IMR-90 (cell line): Measurements from ENCODE around the gene GRID1. TPM values are rescaled to one million over a fixed set of nuclear protein-coding genes. Genes with fewer than 3 reads are reported as not detected.

Source experiments
- ATAC-seq: fragments of 200-7000 bp; cut with Tn5 transposase; 2 replicates; pipeline ENCODE4 v1.9.1; 2020; ENCODE audit warnings: low read depth, mild to moderate bottlenecking, moderate library complexity
- BruUV-seq: library from RNA; stranded (reverse); fragments of 400-500 nt; replicated peaks from 2 replicates; lab custom pipeline; 2021; lab: Mats Ljungman, UMichigan
- CTCF ChIA-PET: fragments of 300-600 bp; formaldehyde crosslinking; extraction: SDS; loops from one replicate; lab custom pipeline; 2021; ENCODE audit warnings: antibody characterized with exemption; lab: Yijun Ruan, JAX
- POLR2A ChIA-PET: fragments of 300-600 bp; sonication (Branson Sonifier 250); formaldehyde crosslinking; loops from one replicate; lab custom pipeline; 2022; ENCODE audit warnings: antibody characterized with exemption; ENCODE audit not compliant: unreplicated experiment; lab: Charles Lee
- DNase-seq: peaks from one replicate; pipeline ENCODE4 v3.0.0; 2013
- H2AFZ ChIP-seq: replicated peaks from 2 replicates; pipeline ENCODE3; 2013; ENCODE audit warnings: low read length, mild to moderate bottlenecking; ENCODE audit not compliant: poor library complexity
- H2AK5ac ChIP-seq: 2 replicates; pipeline ENCODE4 v1.6.1; 2013; ENCODE audit warnings: low read depth, low read length, inconsistent platforms
- H2AK9ac ChIP-seq: replicated peaks from 2 replicates; pipeline ENCODE3; 2013; ENCODE audit warnings: mild to moderate bottlenecking, low read depth, low read length, moderate library complexity; ENCODE audit not compliant: poor library complexity
- H2BK120ac ChIP-seq: 2 replicates; pipeline ENCODE4 v1.6.1; 2013; ENCODE audit warnings: low read depth, low read length, inconsistent platforms
- H2BK15ac ChIP-seq: 3 replicates; pipeline ENCODE4 v1.6.1; 2013; ENCODE audit warnings: low read depth, low read length, inconsistent platforms
- H2BK20ac ChIP-seq: 2 replicates; pipeline ENCODE4 v1.6.1; 2013; ENCODE audit warnings: low read depth, mild to moderate bottlenecking, inconsistent platforms, low read length, moderate library complexity
- H2BK5ac ChIP-seq: 2 replicates; pipeline ENCODE4 v1.6.1; 2013; ENCODE audit warnings: mild to moderate bottlenecking, low read depth, low read length, inconsistent platforms; ENCODE audit not compliant: poor library complexity, severe bottlenecking
- H3K14ac ChIP-seq: replicated peaks from 2 replicates; pipeline ENCODE4 v1.6.1; 2013; ENCODE audit warnings: low read depth, low read length, inconsistent platforms
- H3K18ac ChIP-seq: 2 replicates; pipeline ENCODE4 v1.6.1; 2013; ENCODE audit warnings: low read depth, low read length, control low read depth
- H3K23ac ChIP-seq: 2 replicates; pipeline ENCODE4 v1.6.1; 2013; ENCODE audit warnings: low read depth, low read length, inconsistent platforms
- H3K27ac ChIP-seq: 2 replicates; pipeline ENCODE4 v1.5.1; 2013; ENCODE audit warnings: mild to moderate bottlenecking, control low read depth, low read length; ENCODE audit not compliant: insufficient read depth
- H3K27me3 ChIP-seq: 2 replicates; pipeline ENCODE4 v1.6.1; 2013; ENCODE audit warnings: low read length; ENCODE audit not compliant: control insufficient read depth, insufficient read depth
- H3K36me3 ChIP-seq: 2 replicates; pipeline ENCODE4 v1.6.1; 2013; ENCODE audit warnings: low read length, mixed read lengths; ENCODE audit not compliant: control insufficient read depth, insufficient read depth
- H3K4ac ChIP-seq: 2 replicates; pipeline ENCODE4 v1.6.1; 2013; ENCODE audit warnings: low read depth, low read length, inconsistent platforms
- H3K4me1 ChIP-seq: 2 replicates; pipeline ENCODE4 v1.6.1; 2013; ENCODE audit warnings: low read length, mixed read lengths; ENCODE audit not compliant: control insufficient read depth, insufficient read depth
- H3K4me2 ChIP-seq: 2 replicates; pipeline ENCODE4 v1.6.1; 2013; ENCODE audit warnings: low read depth, mild to moderate bottlenecking, control low read depth, low read length, moderate library complexity
- H3K4me3 ChIP-seq: 2 replicates; pipeline ENCODE4 v1.5.1; 2013; ENCODE audit warnings: low read depth, mild to moderate bottlenecking, control low read depth, low read length, moderate library complexity; ENCODE audit not compliant: insufficient read depth
- H3K56ac ChIP-seq: 2 replicates; pipeline ENCODE4 v1.6.1; 2013; ENCODE audit warnings: low read length, inconsistent platforms; ENCODE audit not compliant: insufficient read depth; ENCODE audit errors: extremely low read depth
- H3K79me1 ChIP-seq, 2 experiments: 2 replicates each; pipeline ENCODE4 v1.6.1; 2013; ENCODE audit warnings: low read length in 2 of 2, inconsistent platforms in 1 of 2, low read depth in 1 of 2
- H3K9ac ChIP-seq: 2 replicates; pipeline ENCODE4 v1.6.1; 2013; ENCODE audit warnings: low read depth, low read length, control low read depth
- H3K9me1 ChIP-seq: 2 replicates; pipeline ENCODE4 v1.6.1; 2013; ENCODE audit warnings: low read length, inconsistent platforms; ENCODE audit not compliant: insufficient read depth
- H3K9me3 ChIP-seq: 2 replicates; pipeline ENCODE4 v1.6.1; 2013; ENCODE audit warnings: low read length; ENCODE audit not compliant: control insufficient read depth, insufficient read depth
- H4K20me1 ChIP-seq: 2 replicates; pipeline ENCODE4 v1.6.1; 2013; ENCODE audit warnings: low read length, inconsistent platforms; ENCODE audit not compliant: insufficient read depth
- H4K5ac ChIP-seq: 2 replicates; pipeline ENCODE4 v1.6.1; 2013; ENCODE audit warnings: mild to moderate bottlenecking, low read depth, low read length, control low read depth
- H4K8ac ChIP-seq, 2 experiments: 2 replicates each; pipeline ENCODE4 v1.6.1; 2013; ENCODE audit warnings: low read depth in 2 of 2, low read length in 2 of 2, control low read depth in 1 of 2, inconsistent platforms in 1 of 2
- H4K91ac ChIP-seq: 2 replicates; pipeline ENCODE4 v1.6.1; 2013; ENCODE audit warnings: low read depth, low read length, inconsistent platforms; ENCODE audit not compliant: insufficient read depth
- BHLHE40 ChIP-seq: fragments of 150-350 bp; IDR thresholded peaks from 2 replicates; pipeline ENCODE4 v1.6.1; 2016; ENCODE audit warnings: mild to moderate bottlenecking, low read depth, low read length
- CEBPB ChIP-seq: IDR thresholded peaks from 2 replicates; pipeline ENCODE4 v1.6.1; 2012; ENCODE audit warnings: low read depth, low read length, improper control_type of control experiment
- CHD1 ChIP-seq: IDR thresholded peaks from 2 replicates; pipeline ENCODE4 v1.6.1; 2012; ENCODE audit warnings: low read depth, low read length, improper control_type of control experiment
- CTCF ChIP-seq: conservative IDR thresholded peaks from 2 replicates; pipeline ENCODE4 v1.5.1; 2012; ENCODE audit warnings: mild to moderate bottlenecking, low read depth, low read length, improper control_type of control experiment
- ELK1 ChIP-seq: fragments of 150-350 bp; IDR thresholded peaks from 2 replicates; pipeline ENCODE4 v1.6.1; 2016; ENCODE audit warnings: low read depth, mild to moderate bottlenecking, low read length, moderate library complexity, borderline replicate concordance
- FOS ChIP-seq: fragments of 150-350 bp; IDR thresholded peaks from 2 replicates; pipeline ENCODE4 v1.6.1; 2016; ENCODE audit warnings: low read depth, low read length
- MAFK ChIP-seq: IDR thresholded peaks from 2 replicates; pipeline ENCODE4 v1.6.1; 2012; ENCODE audit warnings: low read depth, low read length, improper control_type of control experiment
- RCOR1 ChIP-seq: IDR thresholded peaks from 2 replicates; pipeline ENCODE4 v1.6.1; 2012; ENCODE audit warnings: mild to moderate bottlenecking, low read length, improper control_type of control experiment; ENCODE audit not compliant: insufficient replicate concordance
- USF2 ChIP-seq: fragments of 150-350 bp; IDR thresholded peaks from 2 replicates; pipeline ENCODE4 v1.6.1; 2017; ENCODE audit warnings: mild to moderate bottlenecking, antibody characterized with exemption, low read length, low read depth
- dilution Hi-C: fragments of 300-500 bp; cut with HindIII; formaldehyde crosslinking; loops from one replicate; pipeline ENCODE4 v1.14.3; 2018; ENCODE audit warnings: low sequenced_read_pairs; ENCODE audit not compliant: unreplicated experiment
- in situ Hi-C: fragments of 300-500 bp; cut with MboI; formaldehyde crosslinking; loops from 3 replicates; pipeline ENCODE4 v1.14.3; 2019; ENCODE audit warnings: low sequenced_read_pairs, inconsistent platforms, mixed read lengths
- intact Hi-C: fragments of 100-400 bp; cut with micrococcal nuclease; formaldehyde crosslinking; loops from 2 replicates; pipeline ENCODE4 v1.10.0; 2022
- polyA plus RNA-seq, 3 experiments: library from polyadenylated mRNA; depleted of rRNA; stranded (reverse); fragments of >200 nt; gene quantifications; 2 replicates each; pipeline ENCODE4 v1.2.3, GENCODE V29; 2012; ENCODE audit warnings: low replicate concordance in 1 of 3
- total RNA-seq: library from RNA; depleted of rRNA; stranded (reverse); fragments of >200 nt; gene quantifications from 2 replicates; pipeline ENCODE4 v1.2.3, GENCODE V29; 2012

Gene GRID1
- total and polyA plus RNA-seq, 2 of the 4 experiments (the other 2 are of a cell fraction): not detected

- no peaks in the 10 kb centered on the region for H3K9me1 ChIP-seq
- no peaks in the 10 kb centered on the region for H4K20me1 ChIP-seq
- in situ Hi-C loops: no loop called here
- intact Hi-C loops: no loop called here
- no peak overlapping the region for H2AFZ ChIP-seq
- no peak overlapping the region for H2AK9ac ChIP-seq
- CTCF ChIA-PET: no interaction called here
- no peak overlapping the region for H3K4me3 ChIP-seq
- TF ChIP-seq MAFK (no peak), USF2 (no peak), CHD1 (no peak), FOS (no peak), ELK1 (no peak), RCOR1 (no peak), BHLHE40 (no peak), CEBPB (no peak), CTCF (no peak)
- H4K8ac ChIP-seq: no peak overlapping the region
- H3K9me3 ChIP-seq: no peaks in the 10 kb centered on the region
- H3K4ac ChIP-seq: no peak overlapping the region
- no TSS peak for BruUV-seq
- H2BK20ac ChIP-seq: no peak overlapping the region
- dilution Hi-C loops: no loop called here
- H2BK15ac ChIP-seq: no peak overlapping the region
- no peaks in the 10 kb centered on the region for H3K4me1 ChIP-seq
- H3K14ac ChIP-seq: no peak overlapping the region
- no peak overlapping the region for H2BK120ac ChIP-seq
- H2AK5ac ChIP-seq: no peak overlapping the region
- no peak overlapping the region for H4K5ac ChIP-seq
- no peaks in the 10 kb centered on the region for H3K27me3 ChIP-seq
- H3K27ac ChIP-seq: no peak overlapping the region
- no peak overlapping the region for H2BK5ac ChIP-seq
- no peaks in the 10 kb centered on the region for H3K79me1 ChIP-seq
- H3K23ac ChIP-seq: no peak overlapping the region
- DNase-seq (no peak), ATAC-seq (no peak)
- no peak overlapping the region for H3K18ac ChIP-seq
- no peak overlapping the region for H4K91ac ChIP-seq
- H3K56ac ChIP-seq: no peak overlapping the region
- H3K36me3 ChIP-seq: no peaks in the 10 kb centered on the region
- POLR2A ChIA-PET: no interaction called here
- no peak overlapping the region for H3K4me2 ChIP-seq
- no peak overlapping the region for H3K9ac ChIP-seq
Measured at GRCh38 chr10:86254081-86254480, 112.5 kb downstream of the GRID1 start.
